ENCODE data around the gene PILRA.
"Not testable (repeated sequence)": the region's sequence is repeated elsewhere in the genome, so short reads cannot be mapped to it uniquely, and the experiment has no call there.

PILRA gene

DNA sequence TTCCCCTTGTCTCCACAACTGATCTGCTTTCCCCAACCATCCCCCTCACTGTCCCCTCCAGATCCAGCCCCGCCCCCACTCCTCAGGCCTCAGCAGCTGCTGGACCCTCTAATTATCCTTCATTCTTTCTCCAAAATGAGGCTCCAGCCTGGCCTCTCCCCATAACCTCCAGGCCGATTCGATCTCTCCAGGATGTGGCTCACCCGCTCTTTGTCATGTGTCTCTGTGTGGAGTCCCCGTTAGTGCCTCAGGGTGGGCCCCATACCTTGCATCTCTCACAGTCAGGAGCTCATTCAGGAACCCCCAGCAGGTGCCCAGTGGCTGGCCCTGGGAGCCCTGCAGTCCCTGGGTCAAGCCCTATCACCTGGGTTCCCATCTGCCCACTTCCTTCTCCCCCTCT lies 1.3 kb downstream of the PILRA start:
- TF ChIP-seq, protein P1, sequence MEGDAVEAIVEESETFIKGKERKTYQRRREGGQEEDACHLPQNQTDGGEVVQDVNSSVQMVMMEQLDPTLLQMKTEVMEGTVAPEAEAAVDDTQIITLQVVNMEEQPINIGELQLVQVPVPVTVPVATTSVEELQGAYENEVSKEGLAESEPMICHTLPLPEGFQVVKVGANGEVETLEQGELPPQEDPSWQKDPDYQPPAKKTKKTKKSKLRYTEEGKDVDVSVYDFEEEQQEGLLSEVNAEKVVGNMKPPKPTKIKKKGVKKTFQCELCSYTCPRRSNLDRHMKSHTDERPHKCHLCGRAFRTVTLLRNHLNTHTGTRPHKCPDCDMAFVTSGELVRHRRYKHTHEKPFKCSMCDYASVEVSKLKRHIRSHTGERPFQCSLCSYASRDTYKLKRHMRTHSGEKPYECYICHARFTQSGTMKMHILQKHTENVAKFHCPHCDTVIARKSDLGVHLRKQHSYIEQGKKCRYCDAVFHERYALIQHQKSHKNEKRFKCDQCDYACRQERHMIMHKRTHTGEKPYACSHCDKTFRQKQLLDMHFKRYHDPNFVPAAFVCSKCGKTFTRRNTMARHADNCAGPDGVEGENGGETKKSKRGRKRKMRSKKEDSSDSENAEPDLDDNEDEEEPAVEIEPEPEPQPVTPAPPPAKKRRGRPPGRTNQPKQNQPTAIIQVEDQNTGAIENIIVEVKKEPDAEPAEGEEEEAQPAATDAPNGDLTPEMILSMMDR (IDR thresholded peaks at IDR 0.05; ENCODE audit: insufficient read depth, low read length, poor library complexity, severe bottlenecking) = no peak
- no peak for DNase-seq (ENCODE audit: extremely low read depth, insufficient read length)
- H3K4me3 ChIP-seq (replicated peaks; ENCODE audit: low read depth, low read length) = peak overlapping the region; percentile 61
- no peaks in the 10 kb centered on the region for H3K36me3 ChIP-seq (ENCODE audit: control insufficient read depth, insufficient read depth, low read length)
- no peaks in the 10 kb centered on the region for H3K27me3 ChIP-seq (replicated peaks; ENCODE audit: control insufficient read depth, insufficient read depth, low read length)

DNA sequence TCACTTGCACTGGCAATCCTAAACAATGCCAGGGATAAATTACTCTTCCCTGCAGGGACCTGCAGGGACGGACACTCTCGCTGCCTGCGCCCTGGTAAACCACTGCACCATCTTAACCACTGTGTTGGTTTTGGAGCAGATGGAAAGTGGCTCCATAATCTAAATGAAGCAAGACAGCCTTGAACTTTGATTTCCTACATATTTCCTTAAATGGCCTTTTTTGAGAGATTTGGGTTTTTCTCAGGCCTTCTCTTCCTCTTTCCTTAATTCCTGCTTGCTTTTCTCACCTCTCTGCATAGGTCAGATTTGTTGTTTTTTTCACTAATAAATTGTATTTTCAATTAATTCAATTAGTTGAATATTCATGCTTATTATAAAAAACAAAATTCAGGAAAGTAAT lies 2.8 kb downstream of the PILRA start:
- no peak overlapping the region for H3K4me3 ChIP-seq (replicated peaks; ENCODE audit: low read depth, low read length)
- TF ChIP-seq, protein P1 (IDR thresholded peaks at IDR 0.05; ENCODE audit: insufficient read depth, low read length, poor library complexity, severe bottlenecking) = no peak
- DNase-seq (ENCODE audit: extremely low read depth, insufficient read length) = no peak
- no peaks in the 10 kb centered on the region for H3K27me3 ChIP-seq (replicated peaks; ENCODE audit: control insufficient read depth, insufficient read depth, low read length)
- H3K36me3 ChIP-seq (ENCODE audit: control insufficient read depth, insufficient read depth, low read length) = no peaks in the 10 kb centered on the region

DNA sequence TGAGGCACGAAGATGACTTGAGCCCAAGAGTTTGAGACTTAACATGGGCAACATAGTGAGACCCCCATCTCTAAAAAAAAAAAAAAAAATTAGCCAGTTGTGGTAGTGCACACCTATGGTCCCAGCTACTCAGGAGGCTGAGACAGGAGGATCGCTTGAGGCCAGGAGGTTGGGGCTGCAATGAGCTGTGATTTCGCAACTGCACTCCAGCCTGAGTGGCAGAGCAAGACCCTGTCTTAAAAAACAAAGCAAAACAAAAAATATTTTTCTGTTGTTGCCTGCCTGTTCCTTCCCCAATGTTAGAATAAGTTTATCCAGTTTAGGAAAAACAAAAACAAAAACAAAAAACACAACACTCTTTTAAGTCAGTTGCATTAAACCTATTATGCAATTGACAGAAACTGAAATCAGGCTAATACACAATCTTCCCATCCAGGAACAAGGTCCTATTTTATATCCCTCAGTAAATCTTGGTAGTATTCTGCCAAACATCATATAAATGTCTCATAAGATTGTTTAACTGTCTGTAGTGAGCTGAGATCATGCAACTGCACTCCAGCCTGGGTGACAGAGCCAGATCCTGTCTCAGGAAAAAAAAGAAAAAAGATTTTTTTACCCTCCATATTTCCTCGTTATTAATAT lies 4.9 kb downstream of the PILRA start:
- no peak for DNase-seq (ENCODE audit: extremely low read depth, insufficient read length)
- no peaks in the 10 kb centered on the region for H3K36me3 ChIP-seq (ENCODE audit: control insufficient read depth, insufficient read depth, low read length)
- H3K4me3 ChIP-seq (replicated peaks; ENCODE audit: low read depth, low read length) = no peak overlapping the region
- no peaks in the 10 kb centered on the region for H3K27me3 ChIP-seq (replicated peaks; ENCODE audit: control insufficient read depth, insufficient read depth, low read length)
- TF ChIP-seq, protein P1 (IDR thresholded peaks at IDR 0.05; ENCODE audit: insufficient read depth, low read length, poor library complexity, severe bottlenecking) = no peak

DNA sequence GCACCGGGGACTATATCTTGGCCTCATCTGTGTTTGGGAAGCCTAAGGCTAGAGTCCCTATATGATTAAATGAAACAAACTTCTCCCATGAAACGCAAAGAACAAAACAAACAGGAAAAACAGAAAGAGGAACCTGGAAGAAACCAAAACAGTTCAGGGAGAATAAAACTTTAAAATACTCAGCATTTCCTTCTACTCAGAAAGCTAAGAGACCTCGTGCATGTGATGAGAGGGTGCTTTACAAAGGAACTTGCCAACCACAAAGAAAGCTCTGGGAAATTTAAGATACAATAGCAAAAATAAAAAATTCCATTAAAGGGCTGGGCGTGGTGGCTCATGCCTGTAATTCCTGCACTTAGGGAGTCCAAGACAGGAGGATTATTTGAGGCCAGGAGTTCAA lies 6.9 kb downstream of the PILRA start:
- DNase-seq (ENCODE audit: extremely low read depth, insufficient read length) = no peak
- H3K4me3 ChIP-seq (replicated peaks; ENCODE audit: low read depth, low read length) = no peak overlapping the region
- TF ChIP-seq, protein P1 (IDR thresholded peaks at IDR 0.05; ENCODE audit: insufficient read depth, low read length, poor library complexity, severe bottlenecking) = no peak
- H3K27me3 ChIP-seq (replicated peaks; ENCODE audit: control insufficient read depth, insufficient read depth, low read length) = no peaks in the 10 kb centered on the region
- no peaks in the 10 kb centered on the region for H3K36me3 ChIP-seq (ENCODE audit: control insufficient read depth, insufficient read depth, low read length)

DNA sequence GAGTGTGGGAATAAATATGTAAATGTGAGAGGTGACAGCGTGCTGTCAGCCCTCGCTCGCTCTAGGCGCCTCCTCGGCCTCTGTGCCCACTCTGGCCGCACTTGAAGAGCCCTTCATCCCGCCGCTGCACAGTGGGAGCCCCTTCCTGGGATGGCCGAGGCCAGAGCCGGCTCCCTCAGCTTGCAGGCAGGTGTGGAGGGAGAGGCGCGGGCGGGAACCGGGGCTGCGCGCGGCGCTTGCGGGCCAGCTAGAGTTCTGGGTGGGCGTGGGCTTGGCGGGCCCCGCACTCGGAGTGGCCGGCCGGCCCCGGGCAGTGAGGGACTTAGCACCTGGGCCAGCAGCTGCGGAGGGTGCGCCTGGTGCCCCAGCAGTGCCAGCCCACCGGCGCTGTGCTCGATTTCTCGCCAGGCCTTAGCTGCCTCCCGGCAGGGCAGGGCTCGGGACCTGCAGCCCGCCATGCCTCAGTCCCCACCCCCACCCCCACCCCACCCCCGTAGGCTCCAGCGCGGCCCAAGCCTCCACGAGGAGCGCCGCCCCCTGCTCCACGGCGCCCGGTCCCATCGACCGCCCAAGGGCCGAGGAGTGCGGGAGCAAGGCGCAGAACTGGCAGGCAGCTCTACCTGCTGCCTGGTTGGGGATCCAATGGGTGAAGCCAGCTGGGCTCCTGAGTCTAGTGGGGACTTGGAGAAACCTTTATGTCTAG lies 8.4 kb downstream of the PILRA start:
- not testable (repeated sequence) for H3K36me3 ChIP-seq (ENCODE audit: control insufficient read depth, insufficient read depth, low read length); H3K4me3 ChIP-seq (replicated peaks; ENCODE audit: low read depth, low read length); H3K27me3 ChIP-seq (replicated peaks; ENCODE audit: control insufficient read depth, insufficient read depth, low read length); DNase-seq (ENCODE audit: extremely low read depth, insufficient read length)

DNA sequence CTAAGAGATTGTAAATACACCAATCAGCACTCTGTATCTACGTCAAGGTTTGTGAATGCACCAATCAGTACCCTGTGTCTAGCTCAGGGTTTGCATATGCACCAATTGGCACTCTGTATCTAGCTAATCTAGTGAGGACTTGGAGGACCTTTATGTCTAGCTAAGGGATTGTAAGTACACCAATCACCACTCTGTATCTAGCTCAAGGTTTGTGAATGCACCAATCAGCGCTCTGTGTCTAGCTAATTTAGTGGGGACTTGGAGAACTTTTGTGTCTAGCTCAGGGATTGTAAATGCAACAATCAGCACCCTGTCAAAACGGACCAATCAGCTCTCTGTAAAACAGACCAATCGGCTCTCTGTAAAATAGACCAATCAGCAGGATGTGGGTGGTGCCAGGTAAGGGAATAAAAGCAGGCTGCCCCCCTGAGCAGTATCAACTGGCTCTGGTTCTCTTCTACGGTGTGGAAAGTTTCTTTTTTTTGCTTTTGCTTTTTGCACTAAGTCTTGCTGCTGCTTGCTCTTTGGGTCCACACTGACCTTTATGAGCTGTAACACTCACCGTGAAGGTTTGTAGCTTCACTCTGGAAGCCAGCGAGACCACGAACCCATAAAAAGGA lies 9.1 kb downstream of the PILRA start:
- not testable (repeated sequence) for DNase-seq (ENCODE audit: extremely low read depth, insufficient read length); H3K36me3 ChIP-seq (ENCODE audit: control insufficient read depth, insufficient read depth, low read length); H3K4me3 ChIP-seq (replicated peaks; ENCODE audit: low read depth, low read length); H3K27me3 ChIP-seq (replicated peaks; ENCODE audit: control insufficient read depth, insufficient read depth, low read length)

All from GM06990 (cell line).